ENCODE results near the gene UCMA. TPM values are rescaled to one million over a fixed set of nuclear protein-coding genes. Genes with fewer than 3 reads are reported as not detected.

Gene UCMA
- total RNA-seq, 1 experiment from 2014 or later = not detected

DNA sequence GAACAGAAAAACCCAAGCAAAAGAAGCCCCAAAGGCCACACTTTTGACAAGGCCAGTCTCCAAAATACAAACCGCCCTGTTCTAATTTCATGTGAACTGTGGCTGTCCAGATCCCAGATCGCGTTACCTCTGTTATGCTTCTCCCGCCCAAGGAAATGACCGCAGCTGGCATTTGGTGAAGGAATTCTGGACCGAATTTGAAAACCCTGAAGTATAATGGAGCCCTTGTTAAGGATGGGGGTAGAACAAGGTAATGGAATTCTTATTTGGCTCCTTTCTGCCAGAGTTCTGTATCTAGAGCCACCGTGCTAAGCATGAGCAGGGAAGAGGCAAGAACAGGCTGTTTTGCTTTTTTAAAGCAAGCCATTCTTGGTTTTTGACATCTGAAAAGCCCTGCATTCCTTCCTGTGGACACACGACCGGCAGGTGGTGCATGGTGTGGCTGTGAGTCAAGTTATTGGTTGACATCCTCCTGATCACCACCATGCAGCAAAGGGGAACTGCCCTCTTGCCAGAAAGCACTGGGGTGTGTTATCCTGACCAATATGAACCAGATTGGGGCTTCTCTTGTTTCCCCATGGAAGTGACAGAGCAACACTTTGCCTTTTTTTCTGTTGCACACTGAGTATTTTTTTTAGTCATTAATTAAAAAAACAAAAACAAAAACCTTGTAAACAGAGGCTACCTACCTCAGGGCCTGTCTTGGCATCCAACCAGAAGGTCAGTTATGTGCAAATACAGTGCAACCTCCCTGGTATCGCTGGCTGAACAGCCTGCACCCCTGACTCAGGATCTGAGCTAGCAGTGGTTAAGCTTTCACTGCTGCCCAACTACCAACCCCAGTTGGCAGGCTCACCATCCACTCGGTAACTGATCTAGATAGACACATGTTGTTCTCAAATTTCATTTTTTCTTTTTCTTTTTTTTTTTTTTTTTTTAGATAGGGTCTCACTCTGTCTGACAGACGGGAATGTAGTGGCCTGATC lies 14.2 kb downstream of the UCMA start:
- no peaks in the 10 kb centered on the region for H3K9me2 ChIP-seq (ENCODE audit: insufficient read depth)
- CTCF ChIA-PET = interaction anchor here (1.0 to 1.5 kb wide), 3 partner anchors 9 to 83 kb away, joined by 3 to 6 read pairs (median 3); no protein-coding TSS in a partner anchor
- intact Hi-C loops (cut with micrococcal nuclease) = loop anchor here (5.0 kb wide), 1 partner anchor 82 kb away; the partner anchor contains the start of gene PHYH
- TF ChIP-seq ZNF274 (IDR thresholded peaks at IDR 0.05; ENCODE audit: low read depth, low read length) (no peak), POLR2AphosphoS5 (IDR thresholded peaks at IDR 0.05; ENCODE audit: low read depth, low read length) (0 out of 2 replicates have a peak, but pooled peaks have one; percentile 16), CTCF (IDR thresholded peaks at IDR 0.05 in 2 of 3, conservative IDR thresholded peaks at IDR 0.05 in 1 of 3; ENCODE audit: borderline replicate concordance in 1 of 3, insufficient read depth in 1 of 3, low read depth in 2 of 3, low read length in 2 of 3) (peak; percentile 48 to 59 (median 55); a peak in 5 of 6 replicates), RAD21 (IDR thresholded peaks at IDR 0.05; ENCODE audit: low read depth) (peak; percentile 49), MAX (IDR thresholded peaks at IDR 0.05) (peak; percentile 53)
- no peaks in the 10 kb centered on the region for H3K9me3 ChIP-seq (ENCODE audit: control insufficient read depth in 1 of 2, insufficient read depth in 1 of 2, low read depth in 1 of 2, low read length in 2 of 2)
- no peaks in the 10 kb centered on the region for H4K20me1 ChIP-seq (ENCODE audit: insufficient read depth)
- H3K4me2 ChIP-seq (ENCODE audit: low read length) = peak overlapping the region; percentile 63
- no peaks in the 10 kb centered on the region for H3K36me3 ChIP-seq (ENCODE audit: control insufficient read depth in 1 of 2, insufficient read depth in 2 of 2, low read length in 2 of 2)
- BruUV-seq (replicated peaks) = no TSS peak
- POLR2A ChIA-PET = interaction anchor here (1.3 kb wide), 1 partner anchor 82 kb away, joined by 3 read pairs; no protein-coding TSS in a partner anchor
- H3K4me3 ChIP-seq (replicated peaks in 1 of 2; ENCODE audit: low read depth in 1 of 2, low read length in 2 of 2) = peak overlapping the region; percentile 14 to 15; a peak in 2 of 4 replicates
- H2AFZ ChIP-seq (ENCODE audit: low read depth, low read length, poor library complexity, severe bottlenecking) = peak overlapping the region; percentile 55
- no peaks in the 10 kb centered on the region for H3K27me3 ChIP-seq (ENCODE audit: insufficient read depth, low read length)
- H3K27ac ChIP-seq (ENCODE audit: low read depth, low read length) = no peak overlapping the region
- no peaks in the 10 kb centered on the region for H3K79me2 ChIP-seq (ENCODE audit: insufficient read depth, low read length)
- peak; percentile 95 for ATAC-seq
- RAD21 ChIA-PET (ENCODE audit: low non-redundant PET in 1 of 2, low total read pairs in 2 of 2, uncharacterized antibody in 2 of 2, unreplicated experiment in 2 of 2) = interaction anchor here in 1 of 2 experiments (0.7 kb wide), 1 partner anchor 12 kb away, joined by 3 read pairs; no protein-coding TSS in a partner anchor
- DNase-seq (ENCODE audit: low read depth, low spot score) = peak; percentile 49
- peaks cover 4 to 11% of the 10 kb centered on the region in 2 experiments; a peak in 3 of 4 replicates for H3K4me1 ChIP-seq (ENCODE audit: control insufficient read depth in 1 of 2, insufficient read depth in 2 of 2, low read length in 2 of 2)
- no peak overlapping the region for H3K9ac ChIP-seq (ENCODE audit: low read length)

Data from HCT116 (cell line).